ENCODE data around the gene VPS37C. TPM values are rescaled to one million over a fixed set of nuclear protein-coding genes. Genes with fewer than 3 reads are reported as not detected.

The VPS37C gene
- total RNA-seq, 1 experiment from 2014 or later = 19.0 TPM

DNA sequence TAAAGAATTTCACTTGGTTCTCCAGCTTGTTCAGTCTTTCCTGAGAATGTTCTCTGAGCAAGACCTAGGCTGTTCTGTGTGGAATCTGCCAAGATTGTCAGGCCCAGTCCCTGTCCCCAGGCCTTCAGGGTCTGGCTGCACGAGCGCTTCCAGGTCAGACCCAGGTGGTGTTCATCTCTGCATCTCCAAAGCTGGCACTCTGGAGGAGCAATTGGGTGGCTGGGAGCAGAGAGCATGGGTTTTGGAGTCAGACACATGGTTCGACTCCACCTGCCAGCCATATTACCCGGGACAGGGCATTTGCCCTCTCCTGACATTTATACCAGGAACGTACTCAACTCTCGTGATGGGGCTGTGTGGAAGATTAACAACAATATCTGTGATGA lies 50.2 kb downstream of the VPS37C start:
- no peak overlapping the region for H4K91ac ChIP-seq (ENCODE audit: insufficient read length, low read depth, low read length)
- Mint-ChIP-seq H3K27me3 (ENCODE audit: low read depth) (peaks cover 2% of the 10 kb centered on the region; the same call in 1 of the 2 replicates), H3K27ac (no peak overlapping the region), H3K9me3 (no peaks in the 10 kb centered on the region), H3K4me1 (no peaks in the 10 kb centered on the region), H3K36me3 (ENCODE audit: insufficient read depth in 1 of 3, low read depth in 3 of 3) (no peaks in the 10 kb centered on the region), H3K4me3 (no peak overlapping the region)
- H2AK5ac ChIP-seq (ENCODE audit: insufficient read length, low read length) = no peak overlapping the region
- no peaks in the 10 kb centered on the region for H3K4me1 ChIP-seq (ENCODE audit: insufficient read depth, low read length)
- H3K14ac ChIP-seq (ENCODE audit: insufficient read depth, low read length) = no peak overlapping the region
- no peaks in the 10 kb centered on the region for H4K20me1 ChIP-seq (ENCODE audit: control insufficient read depth, insufficient read depth, insufficient read length)
- no peaks in the 10 kb centered on the region for H3K79me2 ChIP-seq (ENCODE audit: insufficient read depth, low read length)
- no peak overlapping the region for H3K18ac ChIP-seq (ENCODE audit: insufficient read length, low read depth, low read length)
- no peak overlapping the region for H3K56ac ChIP-seq (ENCODE audit: insufficient read length, low read depth, low read length)
- no peaks in the 10 kb centered on the region for H3K27me3 ChIP-seq (ENCODE audit: insufficient read depth, low read length)
- H2BK5ac ChIP-seq (ENCODE audit: insufficient read length, low read length) = no peak overlapping the region
- DNase-seq = no peak
- H2BK15ac ChIP-seq (ENCODE audit: low read depth, low read length) = no peak overlapping the region
- no peak overlapping the region for H3K27ac ChIP-seq (ENCODE audit: insufficient read length, low read depth, low read length)
- no peak overlapping the region for H2BK12ac ChIP-seq (ENCODE audit: insufficient read length, low read depth, low read length)
- no peak overlapping the region for H2AFZ ChIP-seq (ENCODE audit: low read length)
- no CpG with 5 or more reads among the region's 6 CpGs for WGBS (ENCODE audit: extremely low coverage, insufficient read length, low lambda C conversion rate)
- H3K4me2 ChIP-seq (ENCODE audit: insufficient read depth, insufficient read length, low read length) = no peak overlapping the region
- H2BK120ac ChIP-seq (ENCODE audit: low read depth, low read length, poor library complexity, severe bottlenecking) = no peak overlapping the region
- H2BK20ac ChIP-seq (ENCODE audit: low read depth, low read length, poor library complexity, severe bottlenecking) = no peak overlapping the region
- no peaks in the 10 kb centered on the region for H3K79me1 ChIP-seq (ENCODE audit: insufficient read depth, low read depth, low read length, poor library complexity, severe bottlenecking)
- TF ChIP-seq, protein P1, sequence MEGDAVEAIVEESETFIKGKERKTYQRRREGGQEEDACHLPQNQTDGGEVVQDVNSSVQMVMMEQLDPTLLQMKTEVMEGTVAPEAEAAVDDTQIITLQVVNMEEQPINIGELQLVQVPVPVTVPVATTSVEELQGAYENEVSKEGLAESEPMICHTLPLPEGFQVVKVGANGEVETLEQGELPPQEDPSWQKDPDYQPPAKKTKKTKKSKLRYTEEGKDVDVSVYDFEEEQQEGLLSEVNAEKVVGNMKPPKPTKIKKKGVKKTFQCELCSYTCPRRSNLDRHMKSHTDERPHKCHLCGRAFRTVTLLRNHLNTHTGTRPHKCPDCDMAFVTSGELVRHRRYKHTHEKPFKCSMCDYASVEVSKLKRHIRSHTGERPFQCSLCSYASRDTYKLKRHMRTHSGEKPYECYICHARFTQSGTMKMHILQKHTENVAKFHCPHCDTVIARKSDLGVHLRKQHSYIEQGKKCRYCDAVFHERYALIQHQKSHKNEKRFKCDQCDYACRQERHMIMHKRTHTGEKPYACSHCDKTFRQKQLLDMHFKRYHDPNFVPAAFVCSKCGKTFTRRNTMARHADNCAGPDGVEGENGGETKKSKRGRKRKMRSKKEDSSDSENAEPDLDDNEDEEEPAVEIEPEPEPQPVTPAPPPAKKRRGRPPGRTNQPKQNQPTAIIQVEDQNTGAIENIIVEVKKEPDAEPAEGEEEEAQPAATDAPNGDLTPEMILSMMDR (conservative IDR thresholded peaks at IDR 0.05) = no peak
- no peaks in the 10 kb centered on the region for H3K23me2 ChIP-seq (ENCODE audit: insufficient read length, low read depth, low read length, poor library complexity, severe bottlenecking)
- no peak overlapping the region for H4K5ac ChIP-seq (ENCODE audit: insufficient read length, low read depth, low read length)
- no peak overlapping the region for H3K23ac ChIP-seq (ENCODE audit: insufficient read length, low read depth, low read length)
- H4K8ac ChIP-seq (replicated peaks; ENCODE audit: insufficient read length, low read depth, low read length) = no peak overlapping the region
- no peaks in the 10 kb centered on the region for H3K9me3 ChIP-seq (ENCODE audit: control insufficient read depth, low read depth, low read length)
- no peak overlapping the region for H3K9ac ChIP-seq (ENCODE audit: extremely low read depth, insufficient read length, low read length)
- no peak overlapping the region for H3T11ph ChIP-seq (ENCODE audit: low read length)
- H3K4ac ChIP-seq (ENCODE audit: low read depth, low read length) = no peak overlapping the region
